HEK293 (cell line): Measurements from ENCODE around the gene TUNAR.
A peak's percentile ranks its signal among the peaks of the same experiment; 100 is the strongest.

ENCODE experiments used
- CTCF ChIA-PET: fragments of 350-600 bp; formaldehyde crosslinking; extraction: SDS; loops from one replicate; lab custom pipeline; 2021; ENCODE audit warnings: antibody characterized with exemption; lab: Yijun Ruan, JAX
- POLR2A ChIA-PET: fragments of 300-600 bp; formaldehyde crosslinking; extraction: SDS; loops from one replicate; lab custom pipeline; 2020; ENCODE audit warnings: antibody characterized with exemption, inconsistent platforms; lab: Yijun Ruan, JAX
- H3K27ac ChIP-seq: fragments of 200-500 bp; sonication (Bioruptor generic); 2 replicates; pipeline ENCODE4 v1.5.1; 2014; ENCODE audit warnings: low read depth, low read length, control low read depth, inconsistent platforms; ENCODE audit errors: extremely low read depth
- H3K36me3 ChIP-seq, 2 experiments: fragments of 200-500 bp in 1 of 2; sonication (Bioruptor generic) in 1 of 2; 1 replicate in 1 of 2; 2 replicates in 1 of 2; pipeline ENCODE4 v1.5.1; 2014 to 2017; ENCODE audit warnings: inconsistent platforms in 2 of 2, low read length in 2 of 2; ENCODE audit not compliant: control insufficient read depth in 2 of 2, insufficient read depth in 1 of 2
- H3K4me1 ChIP-seq: fragments of 200-500 bp; sonication (Bioruptor generic); 2 replicates; pipeline ENCODE4 v1.5.1; 2014; ENCODE audit warnings: mild to moderate bottlenecking, low read length, inconsistent platforms; ENCODE audit not compliant: control insufficient read depth, insufficient read depth
- H3K4me3 ChIP-seq: 2 replicates; pipeline ENCODE4 v1.5.1; 2011; ENCODE audit warnings: low read depth, mild to moderate bottlenecking, control low read depth, low read length, moderate library complexity
- H3K9me3 ChIP-seq: fragments of 200-500 bp; sonication (Bioruptor generic); 2 replicates; pipeline ENCODE4 v1.5.1; 2014; ENCODE audit warnings: low read depth, low read length, inconsistent platforms; ENCODE audit not compliant: control insufficient read depth, insufficient read depth
- AEBP2 ChIP-seq: fragments of 450-650 bp; formaldehyde crosslinking; IDR thresholded peaks from 2 replicates; pipeline ENCODE4 v1.5.1; 2016; ENCODE audit warnings: missing biosample characterization, missing genetic modification characterization, borderline replicate concordance
- CTCF ChIP-seq: fragments of 450-650 bp; formaldehyde crosslinking; IDR thresholded peaks from 2 replicates; pipeline ENCODE4 v1.5.1; 2016; ENCODE audit warnings: missing biosample characterization, missing genetic modification characterization
- GLIS1 ChIP-seq: fragments of 450-650 bp; formaldehyde crosslinking; IDR thresholded peaks from 2 replicates; pipeline ENCODE4 v1.5.1; 2016; ENCODE audit warnings: missing biosample characterization, missing genetic modification characterization
- IKZF3 ChIP-seq: fragments of 450-650 bp; IDR thresholded peaks from 2 replicates; pipeline ENCODE4 v1.5.0; 2018; ENCODE audit warnings: missing biosample characterization, mild to moderate bottlenecking, missing genetic modification characterization, moderate library complexity
- PRDM6 ChIP-seq: fragments of 450-650 bp; formaldehyde crosslinking; IDR thresholded peaks from 2 replicates; pipeline ENCODE4 v1.5.1; 2017; ENCODE audit warnings: missing biosample characterization, missing genetic modification characterization
- ZBTB10 ChIP-seq: fragments of 450-650 bp; formaldehyde crosslinking; IDR thresholded peaks from 2 replicates; pipeline ENCODE4 v1.5.1; 2016; ENCODE audit warnings: missing biosample characterization, missing genetic modification characterization
- ZBTB21 ChIP-seq: fragments of 450-650 bp; formaldehyde crosslinking; IDR thresholded peaks from 2 replicates; pipeline ENCODE4 v1.5.1; 2017; ENCODE audit warnings: missing biosample characterization, missing genetic modification characterization
- ZBTB26 ChIP-seq: fragments of 450-650 bp; formaldehyde crosslinking; optimal IDR thresholded peaks from 2 replicates; pipeline ENCODE3; 2016; ENCODE audit warnings: missing biosample characterization, mild to moderate bottlenecking, missing genetic modification characterization
- ZFHX2 ChIP-seq: fragments of 450-650 bp; formaldehyde crosslinking; conservative IDR thresholded peaks from 2 replicates; pipeline ENCODE4 v1.5.1; 2016; ENCODE audit warnings: missing biosample characterization, missing genetic modification characterization
- ZFP37 ChIP-seq: fragments of 450-650 bp; formaldehyde crosslinking; IDR thresholded peaks from 2 replicates; pipeline ENCODE4 v1.5.1; 2016; ENCODE audit warnings: missing biosample characterization, missing genetic modification characterization
- ZNF132 ChIP-seq: fragments of 450-650 bp; formaldehyde crosslinking; IDR thresholded peaks from 2 replicates; pipeline ENCODE4 v1.5.1; 2017; ENCODE audit warnings: missing biosample characterization, missing genetic modification characterization, borderline replicate concordance
- ZNF398 ChIP-seq: fragments of 450-650 bp; formaldehyde crosslinking; IDR thresholded peaks from 2 replicates; pipeline ENCODE4 v1.5.1; 2017; ENCODE audit warnings: missing biosample characterization, missing genetic modification characterization
- ZNF423 ChIP-seq: fragments of 450-650 bp; formaldehyde crosslinking; IDR thresholded peaks from 2 replicates; pipeline ENCODE4 v1.5.1; 2016; ENCODE audit warnings: missing biosample characterization, missing genetic modification characterization
- ZNF561 ChIP-seq: fragments of 450-650 bp; IDR thresholded peaks from 2 replicates; pipeline ENCODE4 v1.5.1; 2018; ENCODE audit warnings: missing biosample characterization, missing genetic modification characterization, borderline replicate concordance
- ZNF654 ChIP-seq: fragments of 450-650 bp; formaldehyde crosslinking; IDR thresholded peaks from 2 replicates; pipeline ENCODE4 v1.5.1; 2016; ENCODE audit warnings: low read depth, missing biosample characterization, missing genetic modification characterization
- ZNF768 ChIP-seq: fragments of 450-650 bp; formaldehyde crosslinking; IDR thresholded peaks from 2 replicates; pipeline ENCODE4 v1.5.1; 2018; ENCODE audit warnings: missing biosample characterization, mild to moderate bottlenecking, missing genetic modification characterization
- ZNF791 ChIP-seq: fragments of 450-650 bp; formaldehyde crosslinking; IDR thresholded peaks from 2 replicates; pipeline ENCODE4 v1.5.1; 2016; ENCODE audit warnings: missing biosample characterization, missing genetic modification characterization

Gene TUNAR

GRCh38 chr14:95875831-95876760, 536 bp upstream of the TUNAR start (continued):
- TF ChIP-seq ZNF398 (tag by site-specific recombination) (peak; percentile 93), ZNF791 (tag by site-specific recombination) (no peak), ZBTB10 (tag by site-specific recombination) (0 out of 2 replicates have a peak, but pooled peaks have one; percentile 27), ZFHX2 (tag by site-specific recombination) (peak; percentile 75), ZNF423 (peak; percentile 85), ZBTB26 (tag by site-specific recombination) (peak; percentile 81)

GRCh38 chr14:95877633-95878032, 1.0 kb downstream of the TUNAR start:
- H3K9me3 ChIP-seq = no peaks in the 10 kb centered on the region
- ChIA-PET POLR2A (no interaction called here), CTCF (interaction anchor here (0.6 to 1.7 kb wide), 3 partner anchors 10 to 856 kb away, joined by 3 to 6 read pairs (median 5); no protein-coding TSS in a partner anchor)
- no peaks in the 10 kb centered on the region for H3K36me3 ChIP-seq
- H3K27ac ChIP-seq = no peak overlapping the region
- TF ChIP-seq ZFHX2 (tag by site-specific recombination) = no peak
- TF ChIP-seq AEBP2 (tag by site-specific recombination) = no peak
- TF ChIP-seq ZFP37 (tag by site-specific recombination) = no peak
- no peak for TF ChIP-seq GLIS1 (tag by site-specific recombination)
- no peak for TF ChIP-seq ZNF132
- TF ChIP-seq ZNF561 (tag by site-specific recombination) = no peak
- no peak for TF ChIP-seq IKZF3
- TF ChIP-seq PRDM6 = no peak
- no peak for TF ChIP-seq ZNF654 (tag by site-specific recombination)
- TF ChIP-seq ZNF768 (tag by site-specific recombination) = no peak
- no peak for TF ChIP-seq CTCF (tag by site-specific recombination)
- no peak for TF ChIP-seq ZBTB21 (tag by site-specific recombination)
- H3K4me3 ChIP-seq = no peak overlapping the region
- H3K4me1 ChIP-seq = no peaks in the 10 kb centered on the region
